Loucy (cell line): ENCODE data around the gene GNG13.

Experiments
- H2AFZ ChIP-seq: fragments of 200-600 bp; sonication (generic); 2 replicates; pipeline ENCODE4 v1.6.0; 2016; ENCODE audit warnings: antibody characterized with exemption, mild to moderate bottlenecking, low read length, moderate library complexity
- H3F3A ChIP-seq: fragments of 200-600 bp; 2 replicates; pipeline ENCODE4 v1.6.0; 2016; ENCODE audit warnings: antibody characterized with exemption, low read depth, mild to moderate bottlenecking
- H3K27me3 ChIP-seq: fragments of 200-600 bp; sonication (generic); 2 replicates; pipeline ENCODE4 v1.6.1; 2014; ENCODE audit warnings: low read length, mild to moderate bottlenecking; ENCODE audit not compliant: insufficient read depth, poor library complexity, severe bottlenecking
- H3K36me3 ChIP-seq: fragments of 200-600 bp; sonication (generic); 2 replicates; pipeline ENCODE4 v1.6.1; 2016; ENCODE audit warnings: low read length; ENCODE audit not compliant: insufficient read depth
- H3K4me1 ChIP-seq: fragments of 200-600 bp; sonication (generic); 2 replicates; pipeline ENCODE4 v1.5.1; 2014; ENCODE audit warnings: low read length, mild to moderate bottlenecking; ENCODE audit not compliant: insufficient read depth, poor library complexity, severe bottlenecking
- H3K4me2 ChIP-seq: fragments of 200-600 bp; sonication (generic); 2 replicates; pipeline ENCODE4 v1.6.0; 2014; ENCODE audit warnings: antibody characterized with exemption, low read length, low read depth, mild to moderate bottlenecking; ENCODE audit not compliant: poor library complexity, severe bottlenecking
- H3K4me3 ChIP-seq: fragments of 200-600 bp; sonication (generic); 2 replicates; pipeline ENCODE4 v1.5.1; 2014; ENCODE audit warnings: low read length, mild to moderate bottlenecking, mixed read lengths; ENCODE audit not compliant: poor library complexity, severe bottlenecking
- H3K79me2 ChIP-seq: fragments of 200-600 bp; sonication (generic); 2 replicates; pipeline ENCODE4 v1.6.1; 2014; ENCODE audit warnings: low read length; ENCODE audit not compliant: insufficient read depth
- H3K9ac ChIP-seq: fragments of 200-600 bp; sonication (generic); 2 replicates; pipeline ENCODE4 v1.6.0; 2014; ENCODE audit warnings: mild to moderate bottlenecking, low read depth, low read length, moderate library complexity; ENCODE audit not compliant: poor library complexity, severe bottlenecking
- H3K9me2 ChIP-seq: fragments of 200-600 bp; sonication (generic); replicated peaks from 2 replicates; pipeline ENCODE4 v1.6.1; 2016; ENCODE audit warnings: low read depth, low read length, mixed read lengths
- H3K9me3 ChIP-seq: fragments of 200-600 bp; sonication (generic); 2 replicates; pipeline ENCODE4 v1.6.1; 2014; ENCODE audit warnings: mild to moderate bottlenecking, antibody characterized with exemption, low read length, low read depth; ENCODE audit not compliant: insufficient read depth
- H4K20me1 ChIP-seq: fragments of 200-600 bp; sonication (generic); 2 replicates; pipeline ENCODE4 v1.6.0; 2014; ENCODE audit warnings: antibody characterized with exemption, low read length, mild to moderate bottlenecking; ENCODE audit not compliant: insufficient read depth, poor library complexity, severe bottlenecking
- EZH2phosphoT487 ChIP-seq: fragments of 200-600 bp; IDR thresholded peaks from 2 replicates; pipeline ENCODE4 v1.6.1; 2018; ENCODE audit warnings: antibody characterized with exemption, mild to moderate bottlenecking, moderate library complexity, borderline replicate concordance
- TF ChIP-seq, protein P1 (sequence below): fragments of 200-600 bp; sonication (generic); conservative IDR thresholded peaks from 2 replicates; pipeline ENCODE4 v1.5.1; 2014; ENCODE audit warnings: mild to moderate bottlenecking, antibody characterized with exemption, low read length

The GNG13 gene

GRCh38 chr16:833411-833810 is 32.9 kb upstream of the GNG13 start:
- no peak for TF ChIP-seq EZH2phosphoT487
- TF ChIP-seq, protein P1, sequence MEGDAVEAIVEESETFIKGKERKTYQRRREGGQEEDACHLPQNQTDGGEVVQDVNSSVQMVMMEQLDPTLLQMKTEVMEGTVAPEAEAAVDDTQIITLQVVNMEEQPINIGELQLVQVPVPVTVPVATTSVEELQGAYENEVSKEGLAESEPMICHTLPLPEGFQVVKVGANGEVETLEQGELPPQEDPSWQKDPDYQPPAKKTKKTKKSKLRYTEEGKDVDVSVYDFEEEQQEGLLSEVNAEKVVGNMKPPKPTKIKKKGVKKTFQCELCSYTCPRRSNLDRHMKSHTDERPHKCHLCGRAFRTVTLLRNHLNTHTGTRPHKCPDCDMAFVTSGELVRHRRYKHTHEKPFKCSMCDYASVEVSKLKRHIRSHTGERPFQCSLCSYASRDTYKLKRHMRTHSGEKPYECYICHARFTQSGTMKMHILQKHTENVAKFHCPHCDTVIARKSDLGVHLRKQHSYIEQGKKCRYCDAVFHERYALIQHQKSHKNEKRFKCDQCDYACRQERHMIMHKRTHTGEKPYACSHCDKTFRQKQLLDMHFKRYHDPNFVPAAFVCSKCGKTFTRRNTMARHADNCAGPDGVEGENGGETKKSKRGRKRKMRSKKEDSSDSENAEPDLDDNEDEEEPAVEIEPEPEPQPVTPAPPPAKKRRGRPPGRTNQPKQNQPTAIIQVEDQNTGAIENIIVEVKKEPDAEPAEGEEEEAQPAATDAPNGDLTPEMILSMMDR: no peak
- no peaks in the 10 kb centered on the region for H3K79me2 ChIP-seq
- H3K4me1 ChIP-seq: no peaks in the 10 kb centered on the region
- H3K9ac ChIP-seq: no peak overlapping the region
- H4K20me1 ChIP-seq: no peaks in the 10 kb centered on the region
- H3K9me3 ChIP-seq: no peaks in the 10 kb centered on the region; the same call in 1 of the 2 replicates
- no peaks in the 10 kb centered on the region for H3F3A ChIP-seq
- no peak overlapping the region for H3K4me3 ChIP-seq
- no peaks in the 10 kb centered on the region for H3K9me2 ChIP-seq
- H2AFZ ChIP-seq: no peak overlapping the region
- H3K36me3 ChIP-seq: no peaks in the 10 kb centered on the region
- H3K27me3 ChIP-seq: no peaks in the 10 kb centered on the region
- no peak overlapping the region for H3K4me2 ChIP-seq

- TF ChIP-seq EZH2phosphoT487: no peak
- TF ChIP-seq, protein P1: no peak
- Histone ChIP-seq H2AFZ (no peak overlapping the region), H3K4me1 (no peaks in the 10 kb centered on the region), H3K27me3 (no peaks in the 10 kb centered on the region), H3F3A (no peaks in the 10 kb centered on the region), H3K9ac (no peak overlapping the region), H3K79me2 (no peaks in the 10 kb centered on the region), H3K4me3 (no peak overlapping the region), H3K9me2 (no peaks in the 10 kb centered on the region), H4K20me1 (no peaks in the 10 kb centered on the region), H3K36me3 (no peaks in the 10 kb centered on the region), H3K9me3 (no peaks in the 10 kb centered on the region; the same call in 1 of the 2 replicates), H3K4me2 (no peak overlapping the region)
Observed at GRCh38 chr16:832652-833336, 32.3 kb upstream of the GNG13 start.

GRCh38 chr16:831571-832413 is 31.3 kb upstream of the GNG13 start:
- Histone ChIP-seq H3K27me3 (no peaks in the 10 kb centered on the region), H3K36me3 (no peaks in the 10 kb centered on the region), H3K9me2 (no peaks in the 10 kb centered on the region), H3K4me2 (no peak overlapping the region), H3K79me2 (no peaks in the 10 kb centered on the region), H3K9me3 (no peaks in the 10 kb centered on the region; the same call in 1 of the 2 replicates), H3K4me3 (no peak overlapping the region), H3K4me1 (no peaks in the 10 kb centered on the region), H3K9ac (no peak overlapping the region), H2AFZ (no peak overlapping the region), H3F3A (no peaks in the 10 kb centered on the region), H4K20me1 (no peaks in the 10 kb centered on the region)
- TF ChIP-seq, protein P1: no peak
- no peak for TF ChIP-seq EZH2phosphoT487
